NK-92 (cell line): ENCODE data around the gene KRTAP9-2.
"Not testable (repeated sequence)": the region's sequence is repeated elsewhere in the genome, so short reads cannot be mapped to it uniquely, and the experiment has no call there.

Source experiments
- DNase-seq: peaks from one replicate; lab custom pipeline; 2025; ENCODE audit not compliant: unreplicated experiment; lab: John Stamatoyannopoulos, UW

The KRTAP9-2 gene

GRCh38 chr17:41226598-41227095 is at the start of gene KRTAP9-2:
Gene KRTAP9-2 (plus strand): TSS chr17:41226648. CDS start chr17:41226655, 7 bp downstream.
- DNase-seq = not testable (repeated sequence)

DNA sequence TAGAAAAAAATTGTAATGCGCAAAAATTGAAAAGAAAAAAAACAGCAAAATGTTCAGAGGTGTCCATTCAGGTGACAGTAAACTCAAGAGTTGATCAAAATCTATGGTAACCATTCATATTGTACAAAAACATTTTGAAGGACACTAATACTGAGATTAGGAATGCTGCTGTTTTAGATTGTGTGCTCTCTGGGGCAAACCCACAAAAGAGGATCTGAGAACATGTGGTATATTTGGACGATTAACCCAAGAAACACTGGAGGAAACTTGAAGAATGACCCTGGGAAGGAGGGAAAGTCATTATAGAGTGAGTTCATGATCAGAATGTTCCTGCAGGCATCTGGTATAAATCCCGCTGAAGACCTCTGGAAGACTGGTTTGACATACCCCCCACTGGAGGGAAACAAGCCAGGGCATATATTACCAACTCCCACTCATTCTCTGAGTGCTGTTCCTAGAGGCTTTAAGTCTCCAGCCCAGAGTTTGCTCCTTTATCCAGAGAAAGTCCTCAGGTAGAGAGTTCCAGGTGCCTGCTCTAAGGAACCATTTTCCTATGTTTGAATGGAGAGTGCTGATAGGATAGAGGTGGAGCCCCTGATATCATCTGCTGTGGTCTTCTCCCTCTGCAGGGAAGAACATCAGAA is 49.6 kb upstream of the KRTAP9-2 start:
- DNase-seq = no peak

- no peak for DNase-seq
Observed at GRCh38 chr17:41177727-41178271, 48.6 kb upstream of the KRTAP9-2 start, which contains the start of gene KRTAP4-2. Gene KRTAP4-2 (minus strand): TSS chr17:41178221. CDS start chr17:41178164, 57 bp downstream.

GRCh38 chr17:41178341-41178740 is 48.1 kb upstream of the KRTAP9-2 start:
- no peak for DNase-seq

DNA sequence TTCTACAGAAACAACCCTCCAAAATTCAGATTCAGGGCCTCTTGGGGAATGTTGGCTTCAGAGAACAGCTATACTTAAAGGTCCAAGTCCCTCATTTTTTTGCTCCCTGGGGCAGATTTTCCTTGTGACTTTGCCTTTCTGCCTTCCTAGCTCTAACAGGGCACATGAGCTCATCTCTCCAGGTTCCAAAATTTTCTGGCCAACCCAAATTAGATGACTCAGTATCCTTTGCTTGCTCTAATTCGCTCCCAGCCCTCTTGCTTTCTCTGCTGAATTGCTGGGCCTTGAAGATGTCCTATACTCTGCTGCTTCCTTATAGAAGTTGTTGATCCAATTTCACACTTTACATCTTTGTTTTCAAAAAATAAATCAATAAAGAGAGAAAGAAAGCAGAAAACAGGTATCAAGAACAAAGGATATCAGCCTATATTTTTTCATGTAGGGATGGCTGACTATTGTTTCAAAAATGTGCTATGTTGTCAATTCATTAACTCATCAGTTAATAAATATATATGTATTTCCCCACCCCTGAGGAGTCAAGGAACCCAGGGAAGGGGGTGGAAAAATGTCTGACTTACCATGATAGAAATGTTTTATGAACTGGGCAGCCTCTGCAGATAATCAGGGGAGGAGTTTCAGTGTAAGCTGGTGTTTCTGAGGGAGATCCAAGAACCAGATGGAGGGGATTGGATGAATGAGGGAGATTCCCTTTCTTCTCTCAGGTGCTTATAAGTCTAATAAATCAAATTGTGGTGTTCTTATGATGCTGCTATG is 47.4 kb upstream of the KRTAP9-2 start:
- DNase-seq = no peak

GRCh38 chr17:41184480-41184961 is 41.9 kb upstream of the KRTAP9-2 start, which contains the start of gene KRTAP4-1:
Gene KRTAP4-1 (minus strand): TSS chr17:41184911. CDS start chr17:41184854, 57 bp downstream.
- DNase-seq = no peak

- no peak for DNase-seq
Observed at GRCh38 chr17:41185001-41185400, 41.4 kb upstream of the KRTAP9-2 start.

DNA sequence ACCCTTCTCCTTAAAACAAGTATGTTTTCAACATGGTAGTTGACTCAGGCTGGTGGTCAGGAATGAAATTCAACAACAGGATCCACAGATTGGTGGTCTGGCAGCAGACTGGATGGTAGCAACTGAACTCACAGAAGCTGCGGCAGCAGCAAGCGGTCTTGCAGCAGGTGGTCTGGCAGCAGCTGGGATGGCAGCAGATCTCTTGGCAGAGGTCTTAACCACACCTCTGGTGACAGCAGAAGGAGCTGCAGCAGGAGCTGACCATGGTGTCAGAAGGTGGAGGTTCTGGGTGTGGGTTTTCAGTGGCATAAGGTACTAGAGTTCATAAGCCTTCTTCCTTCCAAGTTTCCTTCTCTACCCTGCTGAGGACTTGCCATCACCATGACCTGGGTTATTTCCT is 39.6 kb upstream of the KRTAP9-2 start:
- no peak for DNase-seq

DNA sequence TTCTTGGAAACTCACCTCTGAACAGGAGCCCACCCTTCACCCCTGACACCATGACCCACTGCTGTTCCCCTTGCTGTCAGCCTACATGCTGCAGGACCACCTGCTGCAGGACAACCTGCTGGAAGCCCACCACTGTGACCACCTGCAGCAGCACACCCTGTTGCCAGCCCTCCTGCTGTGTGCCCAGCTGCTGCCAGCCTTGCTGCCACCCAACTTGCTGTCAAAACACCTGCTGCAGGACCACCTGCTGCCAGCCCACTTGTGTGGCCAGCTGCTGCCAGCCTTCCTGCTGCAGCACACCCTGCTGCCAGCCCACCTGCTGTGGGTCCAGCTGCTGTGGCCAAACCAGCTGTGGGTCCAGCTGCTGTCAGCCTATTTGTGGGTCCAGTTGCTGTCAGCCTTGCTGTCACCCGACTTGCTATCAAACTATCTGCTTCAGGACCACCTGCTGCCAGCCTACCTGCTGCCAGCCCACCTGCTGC is 36.6 kb upstream of the KRTAP9-2 start, which contains the start of gene KRTAP9-1:
Gene KRTAP9-1 (plus strand): TSS at position 51 of the 482 bp plus-strand sequence. CDS start 0 bp downstream, at position 51.
- not testable (repeated sequence) for DNase-seq

GRCh38 chr17:41190328-41190727 is 36.1 kb upstream of the KRTAP9-2 start:
- DNase-seq = no peak

DNA sequence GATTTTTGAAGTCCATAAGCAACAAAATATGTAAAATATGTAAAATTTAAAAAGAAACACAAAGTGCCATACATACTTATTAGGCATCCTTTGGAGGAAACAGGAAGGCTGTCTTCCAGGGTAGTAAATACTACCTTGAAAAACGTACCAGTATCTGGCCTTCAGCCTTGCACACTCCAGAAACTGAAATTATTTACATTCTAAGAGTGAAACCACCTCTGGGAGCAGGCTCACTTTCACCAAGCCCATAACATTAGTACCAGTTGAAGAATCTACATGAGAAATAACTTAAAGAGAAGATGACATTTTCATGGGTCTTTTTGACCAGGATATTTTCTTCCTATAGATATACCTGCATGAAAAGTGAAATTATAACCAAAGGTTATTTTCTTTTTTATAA is 30.4 kb upstream of the KRTAP9-2 start:
- DNase-seq = no peak

DNA sequence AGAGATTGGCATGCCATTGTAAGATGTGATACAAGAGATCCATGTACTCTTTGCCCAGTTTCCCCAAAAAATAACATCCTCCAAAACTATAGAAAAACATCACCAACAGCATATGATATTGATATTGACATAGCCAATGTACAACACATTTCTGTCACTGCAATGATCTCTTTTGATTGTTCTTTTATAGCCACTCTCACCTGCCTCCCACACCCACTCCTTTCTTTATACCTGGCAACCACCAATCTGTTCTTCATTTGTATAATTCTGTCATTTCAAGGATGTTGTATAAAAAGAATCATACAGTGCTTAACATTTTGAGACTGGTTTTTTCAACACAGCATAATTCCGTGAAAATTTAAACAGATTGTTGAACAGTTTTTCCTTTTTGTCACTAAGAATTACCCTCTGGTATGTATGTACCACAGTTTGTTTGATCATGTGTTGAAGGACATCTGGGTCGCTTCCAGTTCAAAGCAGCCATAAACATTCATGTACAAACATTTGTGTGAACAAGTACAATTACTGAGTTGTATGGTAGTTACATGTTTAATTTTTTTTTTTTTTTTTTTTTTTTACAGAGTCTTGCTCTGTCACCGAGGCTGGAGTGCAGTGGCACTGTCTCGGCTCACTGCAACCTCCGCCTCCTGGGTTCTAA is 26.9 kb upstream of the KRTAP9-2 start:
- DNase-seq = no peak

DNA sequence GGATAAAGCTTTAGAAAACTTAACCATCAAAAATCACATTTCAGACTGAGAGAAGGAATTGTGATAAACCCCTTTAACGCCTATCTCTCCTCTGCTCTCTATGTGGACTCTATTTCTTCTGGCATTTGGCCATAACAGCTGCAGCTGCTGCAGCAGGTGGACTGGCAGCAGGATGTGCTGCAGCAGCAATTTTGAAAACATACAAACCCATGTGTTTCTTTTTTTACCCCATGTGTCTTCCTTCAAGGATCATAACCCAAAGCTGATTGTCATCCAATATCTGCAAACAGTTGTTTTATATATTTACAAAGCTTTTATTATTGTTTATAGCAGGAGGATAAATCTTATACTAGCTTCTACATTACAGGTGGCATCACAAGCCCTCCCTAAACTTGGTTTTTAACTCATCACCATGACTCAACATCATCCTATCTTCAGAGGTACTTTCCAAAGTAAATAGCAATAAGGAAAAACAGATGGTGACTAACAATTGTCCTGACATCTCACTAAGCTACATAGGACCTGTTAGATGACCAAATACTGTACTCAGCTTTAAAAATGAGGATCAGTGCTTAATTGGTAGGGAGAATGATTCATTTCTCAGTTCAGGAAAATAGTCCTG is 14.5 kb upstream of the KRTAP9-2 start:
- DNase-seq = no peak

DNA sequence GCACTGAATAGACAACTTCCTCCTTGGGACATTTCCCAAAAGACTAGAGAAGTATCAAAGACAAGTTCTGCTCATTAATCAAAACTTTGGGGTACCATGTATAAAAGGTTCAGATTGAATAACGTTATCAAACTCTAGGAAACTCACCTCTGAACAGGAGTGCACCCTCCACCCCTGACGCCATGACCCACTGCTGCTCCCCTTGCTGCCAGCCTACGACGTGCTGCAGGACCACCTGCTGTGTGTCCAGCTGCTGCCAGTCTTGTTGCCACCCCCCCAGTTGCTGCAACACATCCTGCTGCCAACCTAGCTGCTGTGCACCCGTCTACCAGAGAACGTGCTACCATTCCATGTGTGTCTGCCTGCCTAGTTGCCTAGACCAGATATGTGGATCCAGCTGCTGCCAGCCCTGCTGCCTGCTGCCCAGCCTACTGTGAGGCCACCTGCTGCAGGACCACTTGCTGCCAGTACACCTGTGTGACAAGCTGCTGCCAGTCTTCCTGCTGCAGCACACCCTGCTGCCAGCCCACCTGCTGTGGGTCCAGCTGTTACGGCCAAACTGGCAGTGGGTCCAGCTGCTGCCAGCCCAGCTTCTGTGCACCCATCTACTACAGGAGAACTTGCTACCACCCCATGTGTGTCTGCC is 13.8 kb upstream of the KRTAP9-2 start:
- DNase-seq = no peak

GRCh38 chr17:41215681-41216080 is 10.8 kb upstream of the KRTAP9-2 start:
- DNase-seq = no peak

GRCh38 chr17:41223821-41224220 is 2.6 kb upstream of the KRTAP9-2 start:
- no peak for DNase-seq

DNA sequence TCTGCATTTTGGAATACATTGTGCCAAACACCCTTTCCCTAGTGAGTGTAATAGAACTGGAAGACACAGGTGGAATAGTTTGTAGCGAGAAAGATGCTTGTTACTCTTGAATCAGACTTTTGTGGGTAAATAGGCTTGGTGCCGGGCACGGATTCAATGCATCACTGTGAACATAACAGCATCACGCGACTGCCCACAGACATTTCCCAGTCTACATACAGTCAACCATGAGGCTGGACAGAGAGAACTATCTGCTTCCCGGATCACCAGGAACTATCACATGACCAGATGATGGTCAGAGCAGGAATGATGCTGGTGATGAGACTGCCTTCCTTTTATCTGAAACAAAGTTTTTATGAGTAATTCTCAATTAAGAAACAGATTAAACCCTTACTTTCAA is 397 bp upstream of the KRTAP9-2 start:
- DNase-seq = no peak

DNA sequence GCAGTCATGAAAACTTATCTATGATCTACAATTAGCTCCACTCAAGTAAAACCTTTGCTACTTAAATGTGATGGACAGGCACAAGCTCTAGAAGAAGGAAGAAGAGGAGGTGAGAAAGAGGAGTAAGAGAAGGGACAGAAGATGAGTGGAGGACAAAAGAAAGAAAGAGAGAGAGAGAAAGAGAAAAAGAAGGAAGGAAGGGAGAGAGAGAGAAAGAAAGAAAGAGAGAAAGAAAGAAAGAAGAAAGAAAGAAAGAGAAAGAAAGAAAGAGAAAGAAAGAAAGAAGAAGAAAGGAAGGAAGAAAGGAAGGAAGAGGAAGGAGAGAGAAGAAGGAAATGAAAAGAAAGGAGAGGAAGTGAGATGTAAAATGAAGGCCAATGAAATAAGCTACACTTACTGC is 3.6 kb downstream of the KRTAP9-2 start:
- DNase-seq = no peak

GRCh38 chr17:41231731-41232130 is 5.3 kb downstream of the KRTAP9-2 start:
- no peak for DNase-seq
